Endothelial cell of umbilical vein (primary cell): ENCODE measurements around the gene FABP6.

Source experiments
- POLR2A ChIP-seq: IDR thresholded peaks from 2 replicates; pipeline ENCODE4 v1.6.1; 2012; ENCODE audit warnings: low read depth, mild to moderate bottlenecking, control low read depth, low read length
- POLR2AphosphoS5 ChIP-seq: IDR thresholded peaks from 2 replicates; pipeline ENCODE4 v1.6.1; 2012; ENCODE audit warnings: low read depth, mild to moderate bottlenecking, control low read depth, low read length, moderate library complexity; ENCODE audit not compliant: insufficient read depth
- TF ChIP-seq, protein P1 (sequence below), 2 donors: IDR thresholded peaks; 1 replicate in 1 of 2; 2 replicates in 1 of 2; pipeline ENCODE4 v1.5.1; 2011; ENCODE audit warnings: low read length in 2 of 2, mild to moderate bottlenecking in 2 of 2, moderate library complexity in 2 of 2, control low read depth in 1 of 2, inconsistent platforms in 1 of 2, low read depth in 1 of 2; ENCODE audit not compliant: insufficient read depth in 1 of 2; ENCODE audit errors: extremely low read depth in 1 of 2

DNA sequence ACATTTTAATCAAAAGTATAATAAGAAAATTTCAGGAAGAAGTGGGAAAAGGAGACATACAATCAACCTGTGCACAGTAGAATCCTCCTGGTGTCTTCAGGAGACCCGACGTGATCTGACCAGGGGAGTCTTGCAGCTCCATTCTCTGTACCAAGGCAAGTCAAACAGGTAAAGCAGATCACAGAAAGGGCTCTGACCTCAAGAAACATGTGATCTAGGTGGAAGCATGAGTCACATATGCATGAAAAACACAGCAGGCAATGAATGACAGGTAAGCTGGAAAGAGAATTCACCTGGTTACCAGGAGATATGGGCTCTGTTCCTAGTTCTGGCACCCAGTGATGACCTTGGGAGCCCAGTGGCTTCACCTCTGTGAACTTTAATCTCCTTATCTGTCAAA, 19.4 kb upstream of the FABP6 start:
- TF ChIP-seq POLR2AphosphoS5, result no peak
- TF ChIP-seq, protein P1, sequence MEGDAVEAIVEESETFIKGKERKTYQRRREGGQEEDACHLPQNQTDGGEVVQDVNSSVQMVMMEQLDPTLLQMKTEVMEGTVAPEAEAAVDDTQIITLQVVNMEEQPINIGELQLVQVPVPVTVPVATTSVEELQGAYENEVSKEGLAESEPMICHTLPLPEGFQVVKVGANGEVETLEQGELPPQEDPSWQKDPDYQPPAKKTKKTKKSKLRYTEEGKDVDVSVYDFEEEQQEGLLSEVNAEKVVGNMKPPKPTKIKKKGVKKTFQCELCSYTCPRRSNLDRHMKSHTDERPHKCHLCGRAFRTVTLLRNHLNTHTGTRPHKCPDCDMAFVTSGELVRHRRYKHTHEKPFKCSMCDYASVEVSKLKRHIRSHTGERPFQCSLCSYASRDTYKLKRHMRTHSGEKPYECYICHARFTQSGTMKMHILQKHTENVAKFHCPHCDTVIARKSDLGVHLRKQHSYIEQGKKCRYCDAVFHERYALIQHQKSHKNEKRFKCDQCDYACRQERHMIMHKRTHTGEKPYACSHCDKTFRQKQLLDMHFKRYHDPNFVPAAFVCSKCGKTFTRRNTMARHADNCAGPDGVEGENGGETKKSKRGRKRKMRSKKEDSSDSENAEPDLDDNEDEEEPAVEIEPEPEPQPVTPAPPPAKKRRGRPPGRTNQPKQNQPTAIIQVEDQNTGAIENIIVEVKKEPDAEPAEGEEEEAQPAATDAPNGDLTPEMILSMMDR (IDR thresholded peaks at IDR 0.05; ENCODE audit: extremely low read depth in 1 of 2, insufficient read depth in 1 of 2, low read depth in 1 of 2, low read length in 2 of 2), result no peak
- TF ChIP-seq POLR2A, result no peak
